H1 (cell line): Measurements from ENCODE around the gene SLC1A3.

Experiments used
- CBX5 ChIP-seq: fragments of 300-800, 300-1000 bp; sonication (generic); IDR thresholded peaks from 2 replicates; pipeline ENCODE4 v1.7.1; 2016; ENCODE audit warnings: antibody characterized with exemption, low read length, low read depth
- CHD1 ChIP-seq: IDR thresholded peaks from 2 replicates; pipeline ENCODE4 v1.6.1; 2012; ENCODE audit warnings: low read depth, low read length, improper control_type of control experiment
- CTCF ChIP-seq, 3 experiments: IDR thresholded peaks; 1 replicate in 2 of 3; 2 replicates in 1 of 3; pipeline versions ENCODE4 v1.5.1 to v1.6.1; 2011; ENCODE audit warnings: low read length in 3 of 3, mild to moderate bottlenecking in 3 of 3, inconsistent platforms in 2 of 3, low read depth in 1 of 3, moderate library complexity in 1 of 3; ENCODE audit not compliant: insufficient read depth in 1 of 3; ENCODE audit errors: control extremely low read depth in 1 of 3
- EGR1 ChIP-seq: IDR thresholded peaks from 2 replicates; pipeline ENCODE4 v1.6.1; 2011; ENCODE audit warnings: low read depth, low read length, borderline replicate concordance
- EP300 ChIP-seq, 2 experiments: IDR thresholded peaks; 1 replicate in 1 of 2; 2 replicates in 1 of 2; pipeline ENCODE4 v1.6.1; 2011 to 2012; ENCODE audit warnings: low read depth in 2 of 2, low read length in 2 of 2, mild to moderate bottlenecking in 2 of 2, borderline replicate concordance in 1 of 2, inconsistent platforms in 1 of 2, moderate library complexity in 1 of 2
- EZH2 ChIP-seq: fragments of 200-600 bp; sonication (generic); IDR thresholded peaks from 2 replicates; pipeline ENCODE4 v1.7.1; 2012; ENCODE audit warnings: low read depth, mild to moderate bottlenecking, moderate library complexity, low read length, inconsistent platforms; ENCODE audit not compliant: severe bottlenecking
- MAFK ChIP-seq: IDR thresholded peaks from 2 replicates; pipeline ENCODE4 v1.6.1; 2012; ENCODE audit warnings: low read depth, mild to moderate bottlenecking, improper control_type of control experiment, low read length
- MAX ChIP-seq: IDR thresholded peaks from 2 replicates; pipeline ENCODE4 v1.6.1; 2012; ENCODE audit warnings: inconsistent platforms
- NANOG ChIP-seq: IDR thresholded peaks from 2 replicates; pipeline ENCODE4 v1.6.1; 2011; ENCODE audit warnings: low read length, low read depth, mild to moderate bottlenecking, inconsistent platforms; ENCODE audit not compliant: insufficient read depth, poor library complexity, severe bottlenecking
- POLR2A ChIP-seq, 2 experiments: IDR thresholded peaks; 1 replicate in 1 of 2; 2 replicates in 1 of 2; pipeline ENCODE4 v1.6.1; 2011; ENCODE audit warnings: low read depth in 2 of 2, low read length in 2 of 2, mild to moderate bottlenecking in 2 of 2; ENCODE audit errors: control extremely low read depth in 1 of 2
- SP2 ChIP-seq: IDR thresholded peaks from 2 replicates; pipeline ENCODE4 v1.6.1; 2012; ENCODE audit warnings: mild to moderate bottlenecking, low read length, inconsistent platforms
- TAF1 ChIP-seq: IDR thresholded peaks from 2 replicates; pipeline ENCODE4 v1.6.1; 2011; ENCODE audit warnings: mild to moderate bottlenecking, low read depth, low read length
- ZNF274 ChIP-seq: IDR thresholded peaks from 2 replicates; pipeline ENCODE4 v1.7.0; 2012; ENCODE audit warnings: low read length, borderline replicate concordance; ENCODE audit errors: extremely low read depth

GRCh38 chr5:36569491-36569890 is 36.9 kb upstream of the SLC1A3 start:
- TF ChIP-seq EZH2 (no peak), CBX5 (no peak), SP2 (no peak), CTCF (IDR thresholded peaks at IDR 0.05; ENCODE audit: control extremely low read depth in 1 of 3, insufficient read depth in 1 of 3, low read depth in 1 of 3, low read length in 3 of 3) (no peak), POLR2A (IDR thresholded peaks at IDR 0.05; ENCODE audit: control extremely low read depth in 1 of 2, low read depth in 2 of 2, low read length in 2 of 2) (no peak), EGR1 (no peak), MAX (no peak), TAF1 (no peak), EP300 (IDR thresholded peaks at IDR 0.05; ENCODE audit: borderline replicate concordance in 1 of 2, low read depth in 2 of 2, low read length in 2 of 2) (no peak), MAFK (no peak), CHD1 (no peak), ZNF274 (no peak), NANOG (no peak)
